B cell (primary cell): ENCODE results near the gene ADORA3. TPM values are rescaled to one million over a fixed set of nuclear protein-coding genes. Genes with fewer than 3 reads are reported as not detected.

Source experiments
- ATAC-seq: fragments of 200-7000 bp; cut with Tn5 transposase; one replicate; pipeline ENCODE4 v1.10.0; 2021; ENCODE audit warnings: low read depth, mild to moderate bottlenecking, moderate number of reproducible peaks, moderate library complexity
- CTCF ChIA-PET: fragments of 350-600 bp; sonication (Branson Sonifier 250); formaldehyde crosslinking; loops from one replicate; lab custom pipeline; 2021; ENCODE audit warnings: antibody characterized with exemption, inconsistent platforms; lab: Charles Lee
- POLR2A ChIA-PET: fragments of 350-600 bp; sonication (Branson Sonifier 250); formaldehyde crosslinking; loops from one replicate; lab custom pipeline; 2021; ENCODE audit warnings: antibody characterized with exemption; lab: Charles Lee
- DNase-seq: peaks from one replicate; pipeline ENCODE4 v3.0.0; 2013
- H2AFZ ChIP-seq: 2 replicates; pipeline ENCODE4 v1.6.1; 2012; ENCODE audit warnings: mild to moderate bottlenecking, low read depth, low read length; ENCODE audit not compliant: insufficient read depth, poor library complexity, severe bottlenecking
- H3K27ac ChIP-seq, 2 donors: 1 replicate in 1 of 2; 2 replicates in 1 of 2; pipeline ENCODE4 v1.5.1; 2012 to 2013; ENCODE audit warnings: low read length in 2 of 2, mild to moderate bottlenecking in 2 of 2, moderate library complexity in 1 of 2
- H3K27me3 ChIP-seq, 4 experiments: fragments of 200-600 bp in 1 of 4; sonication (generic) in 1 of 4; replicated peaks in 1 of 4; 1 replicate in 2 of 4; 2 replicates in 2 of 4; pipeline versions ENCODE4 v1.6.1 to v1.7.0; 2013 to 2016; ENCODE audit warnings: low read length in 3 of 4, mild to moderate bottlenecking in 2 of 4, mixed read lengths in 1 of 4, moderate library complexity in 1 of 4; ENCODE audit not compliant: insufficient read depth in 4 of 4, control insufficient read depth in 3 of 4; ENCODE audit errors: control extremely low read depth in 1 of 4
- H3K36me3 ChIP-seq, 2 experiments: replicated peaks in 1 of 2; 1 replicate in 1 of 2; 2 replicates in 1 of 2; pipeline versions ENCODE4 v1.6.1 to v1.7.1; 2013; ENCODE audit warnings: low read length in 1 of 2; ENCODE audit not compliant: insufficient read depth in 2 of 2, control insufficient read depth in 1 of 2; ENCODE audit errors: control extremely low read depth in 1 of 2, extremely low read depth in 1 of 2
- H3K4me1 ChIP-seq, 2 donors: fragments of 200-600 bp in 1 of 2; sonication (generic) in 1 of 2; 1 replicate in 1 of 2; 2 replicates in 1 of 2; pipeline versions ENCODE4 v1.5.1 to v1.6.1; 2013 to 2017; ENCODE audit warnings: low read length in 2 of 2; ENCODE audit not compliant: control insufficient read depth in 2 of 2, insufficient read depth in 2 of 2
- H3K4me2 ChIP-seq: replicated peaks from 2 replicates; pipeline ENCODE3; 2012; ENCODE audit warnings: mild to moderate bottlenecking, low read depth, low read length; ENCODE audit not compliant: poor library complexity, severe bottlenecking
- H3K4me3 ChIP-seq, 5 experiments: fragments of 200-600 bp in 1 of 5; sonication (generic) in 1 of 5; 1 replicate in 3 of 5; 2 replicates in 2 of 5; pipeline versions ENCODE4 v1.5.1 to v1.7.0; 2011 to 2016; ENCODE audit warnings: low read length in 4 of 5, mild to moderate bottlenecking in 4 of 5, low read depth in 2 of 5, control low read depth in 1 of 5, moderate library complexity in 1 of 5; ENCODE audit not compliant: insufficient read depth in 1 of 5; ENCODE audit errors: control extremely low read depth in 1 of 5, extremely low read depth in 1 of 5
- H3K79me2 ChIP-seq: fragments of 200-600 bp; sonication (generic); one replicate; pipeline ENCODE4 v1.6.0; 2016; ENCODE audit warnings: low read length; ENCODE audit not compliant: control insufficient read depth, insufficient read depth
- H3K9ac ChIP-seq: fragments of 200-600 bp; sonication (generic); 2 replicates; pipeline ENCODE4 v1.6.1; 2017; ENCODE audit warnings: mild to moderate bottlenecking, low read length, moderate library complexity
- H3K9me3 ChIP-seq, 3 donors: one replicate each; pipeline versions ENCODE4 v1.6.1 to v1.7.1; 2013; ENCODE audit warnings: low read length in 2 of 3; ENCODE audit not compliant: control insufficient read depth in 2 of 3, insufficient read depth in 1 of 3; ENCODE audit errors: control extremely low read depth in 1 of 3
- H4K20me1 ChIP-seq: 2 replicates; pipeline ENCODE4 v1.6.0; 2012; ENCODE audit warnings: mild to moderate bottlenecking, low read length; ENCODE audit not compliant: insufficient read depth, control insufficient read depth, poor library complexity, severe bottlenecking
- H3K27ac Mint-ChIP-seq: one replicate; pipeline ENCODE4 v1.8.0; 2021; ENCODE audit warnings: mixed read lengths
- H3K27me3 Mint-ChIP-seq: one replicate; pipeline ENCODE4 v1.8.0; 2021; ENCODE audit warnings: mixed read lengths
- H3K4me1 Mint-ChIP-seq: one replicate; pipeline ENCODE4 v1.8.0; 2021; ENCODE audit warnings: mixed read lengths
- H3K4me3 Mint-ChIP-seq: one replicate; pipeline ENCODE4 v1.8.0; 2021; ENCODE audit warnings: mixed read lengths
- H3K9me3 Mint-ChIP-seq: one replicate; pipeline ENCODE4 v1.8.0; 2022; ENCODE audit warnings: mixed read lengths; ENCODE audit not compliant: insufficient read depth
- EZH2 ChIP-seq: IDR thresholded peaks from 2 replicates; pipeline ENCODE4 v1.6.1; 2012; ENCODE audit warnings: borderline replicate concordance, low read depth, mild to moderate bottlenecking, moderate library complexity, low read length; ENCODE audit not compliant: insufficient read depth, poor library complexity, severe bottlenecking
- WGBS: methylation state at CpG from one replicate; pipeline ENCODE4 v1.1.5; 2013; ENCODE audit warnings: missing lambda C conversion rate; ENCODE audit not compliant: insufficient coverage; 5-methylcytosine and 5-hydroxymethylcytosine counted together
- intact Hi-C: fragments of 100-400 bp; cut with micrococcal nuclease; formaldehyde crosslinking; loops from one replicate; pipeline ENCODE4 v1.10.0; 2022
- polyA plus RNA-seq: library from polyadenylated mRNA; depleted of rRNA; stranded (reverse); fragments of >200 nt; gene quantifications from 2 replicates; pipeline ENCODE4 v1.2.3, GENCODE V29; 2012
- total RNA-seq, 2 donors: library from RNA; stranded (reverse); fragments of 120-200 nt in 1 of 2; gene quantifications; 1 replicate in 1 of 2; 2 replicates in 1 of 2; pipeline versions ENCODE4 v1.2.3 to v1.2.4, GENCODE V29; 2013 to 2022
- TF ChIP-seq, protein P1 (sequence below): fragments of 200-600 bp; IDR thresholded peaks from one replicate; pipeline ENCODE4 v1.8.0; 2022; ENCODE audit warnings: antibody characterized with exemption, mild to moderate bottlenecking

The ADORA3 gene
- total and polyA plus RNA-seq, 2 donors (not counting 1 experiment from before 2014, with no cell fraction given) = 0.04 to 0.39 TPM

DNA sequence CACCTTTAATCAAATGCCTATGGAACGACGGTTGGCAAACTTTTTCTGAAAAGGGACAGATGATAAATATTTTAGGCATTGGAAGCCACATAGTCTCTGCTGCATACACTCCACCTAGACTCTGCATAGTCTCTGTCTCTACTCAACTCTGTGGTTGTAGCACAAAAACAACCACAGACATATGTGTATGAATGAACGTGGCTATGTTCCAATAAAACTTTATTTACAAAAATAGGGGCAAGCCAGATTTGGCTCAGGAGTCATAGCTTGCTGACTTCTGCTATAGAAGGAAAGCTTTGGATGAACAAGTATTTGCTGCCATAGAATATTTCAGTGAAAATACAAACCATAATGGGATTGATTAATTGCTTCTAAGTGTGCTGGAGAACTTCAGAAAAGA is 37.5 kb upstream of the ADORA3 start:
- no peaks in the 10 kb centered on the region for H4K20me1 ChIP-seq
- no peak overlapping the region for H3K27ac ChIP-seq
- intact Hi-C loops = no loop called here
- H3K9ac ChIP-seq = no peak overlapping the region
- Mint-ChIP-seq H3K4me1 (no peaks in the 10 kb centered on the region), H3K27ac (no peak overlapping the region), H3K4me3 (no peak overlapping the region), H3K27me3 (peaks cover 15% of the 10 kb centered on the region), H3K9me3 (no peaks in the 10 kb centered on the region)
- DNase-seq (no peak), ATAC-seq (no peak)
- no peaks in the 10 kb centered on the region for H3K4me1 ChIP-seq
- POLR2A ChIA-PET = no interaction called here
- 70% methylated on average over 2 of the region's 3 CpGs for WGBS
- no peak overlapping the region for H3K4me3 ChIP-seq
- H3K36me3 ChIP-seq = no peaks in the 10 kb centered on the region
- no peaks in the 10 kb centered on the region for H3K79me2 ChIP-seq
- TF ChIP-seq EZH2 = no peak
- TF ChIP-seq, protein P1, sequence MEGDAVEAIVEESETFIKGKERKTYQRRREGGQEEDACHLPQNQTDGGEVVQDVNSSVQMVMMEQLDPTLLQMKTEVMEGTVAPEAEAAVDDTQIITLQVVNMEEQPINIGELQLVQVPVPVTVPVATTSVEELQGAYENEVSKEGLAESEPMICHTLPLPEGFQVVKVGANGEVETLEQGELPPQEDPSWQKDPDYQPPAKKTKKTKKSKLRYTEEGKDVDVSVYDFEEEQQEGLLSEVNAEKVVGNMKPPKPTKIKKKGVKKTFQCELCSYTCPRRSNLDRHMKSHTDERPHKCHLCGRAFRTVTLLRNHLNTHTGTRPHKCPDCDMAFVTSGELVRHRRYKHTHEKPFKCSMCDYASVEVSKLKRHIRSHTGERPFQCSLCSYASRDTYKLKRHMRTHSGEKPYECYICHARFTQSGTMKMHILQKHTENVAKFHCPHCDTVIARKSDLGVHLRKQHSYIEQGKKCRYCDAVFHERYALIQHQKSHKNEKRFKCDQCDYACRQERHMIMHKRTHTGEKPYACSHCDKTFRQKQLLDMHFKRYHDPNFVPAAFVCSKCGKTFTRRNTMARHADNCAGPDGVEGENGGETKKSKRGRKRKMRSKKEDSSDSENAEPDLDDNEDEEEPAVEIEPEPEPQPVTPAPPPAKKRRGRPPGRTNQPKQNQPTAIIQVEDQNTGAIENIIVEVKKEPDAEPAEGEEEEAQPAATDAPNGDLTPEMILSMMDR = no peak
- no peaks in the 10 kb centered on the region for H3K27me3 ChIP-seq
- no peak overlapping the region for H3K4me2 ChIP-seq
- H2AFZ ChIP-seq = no peak overlapping the region
- no peaks in the 10 kb centered on the region for H3K9me3 ChIP-seq
- CTCF ChIA-PET = no interaction called here

DNA sequence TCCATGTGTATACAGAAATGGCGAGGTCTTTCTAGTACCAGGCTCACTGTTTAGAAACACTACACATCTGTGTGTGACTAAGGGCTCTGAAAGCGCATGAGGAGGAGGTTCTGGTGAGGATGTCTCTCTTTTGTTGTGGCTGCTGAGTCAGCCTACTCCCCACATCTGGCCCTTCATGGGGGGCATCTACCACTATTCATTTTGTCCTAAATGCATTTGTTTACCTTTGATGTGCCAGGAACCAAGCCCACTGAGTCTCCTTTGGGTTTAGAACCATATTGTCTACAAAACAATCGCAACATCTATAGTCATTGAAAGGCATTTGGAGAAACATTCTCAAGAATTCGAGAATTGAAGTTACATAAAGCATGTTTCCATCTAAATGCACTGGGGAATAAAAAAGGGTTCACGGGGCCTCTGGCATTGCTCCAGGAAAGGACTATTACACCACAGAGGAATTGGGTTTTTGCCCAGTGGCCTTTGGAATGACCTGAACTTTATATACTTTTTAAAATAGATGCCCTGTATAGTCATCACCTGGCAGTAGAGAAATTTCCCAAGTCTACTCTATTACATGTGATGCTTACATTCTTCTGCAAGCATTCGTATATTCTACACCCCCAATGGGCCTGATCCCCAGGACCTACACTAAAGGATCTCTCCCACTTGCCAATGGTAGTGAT is 35.1 kb upstream of the ADORA3 start:
- no peaks in the 10 kb centered on the region for H3K27me3 ChIP-seq
- no peak for DNase-seq
- Mint-ChIP-seq H3K4me3 (no peak overlapping the region), H3K27ac (no peak overlapping the region), H3K27me3 (peaks cover 15% of the 10 kb centered on the region), H3K4me1 (no peaks in the 10 kb centered on the region), H3K9me3 (no peaks in the 10 kb centered on the region)
- H3K27ac ChIP-seq = no peak overlapping the region
- H3K36me3 ChIP-seq = no peaks in the 10 kb centered on the region
- no peak overlapping the region for H3K4me3 ChIP-seq
- no peaks in the 10 kb centered on the region for H3K79me2 ChIP-seq
- no peak for ATAC-seq
- H4K20me1 ChIP-seq = no peaks in the 10 kb centered on the region
- H3K9ac ChIP-seq = no peak overlapping the region
- no peaks in the 10 kb centered on the region for H3K4me1 ChIP-seq
- no peak overlapping the region for H3K4me2 ChIP-seq
- 90% methylated on average over 2 of the region's 6 CpGs for WGBS
- ChIA-PET CTCF (no interaction called here), POLR2A (no interaction called here)
- intact Hi-C loops = no loop called here
- no peak for TF ChIP-seq EZH2
- TF ChIP-seq, protein P1 = no peak
- no peak overlapping the region for H2AFZ ChIP-seq
- no peaks in the 10 kb centered on the region for H3K9me3 ChIP-seq
